Large intestine (tissue), 12 donors: ENCODE results near the gene EMC7. TPM values are rescaled to one million over a fixed set of nuclear protein-coding genes. Genes with fewer than 3 reads are reported as not detected.

ENCODE experiments used
- DNase-seq, 2 donors: peaks; one replicate each; pipeline versions ENCODE4 v3.0.0 to v3.0.0-alpha.2; 2013
- H3K27ac ChIP-seq: one replicate; pipeline ENCODE4 v1.5.1; 2013; ENCODE audit warnings: low read length
- H3K27me3 ChIP-seq: 2 replicates; pipeline ENCODE4 v1.6.1; 2013; ENCODE audit warnings: low read length; ENCODE audit not compliant: control insufficient read depth, insufficient read depth
- H3K36me3 ChIP-seq: 2 replicates; pipeline ENCODE4 v1.6.1; 2013; ENCODE audit warnings: low read length; ENCODE audit not compliant: control insufficient read depth, insufficient read depth
- H3K4me1 ChIP-seq: one replicate; pipeline ENCODE4 v1.6.1; 2013; ENCODE audit warnings: low read length; ENCODE audit not compliant: control insufficient read depth, insufficient read depth
- H3K4me3 ChIP-seq: one replicate; pipeline ENCODE4 v1.5.1; 2013; ENCODE audit warnings: low read length
- H3K9me3 ChIP-seq: one replicate; pipeline ENCODE4 v1.6.1; 2013; ENCODE audit warnings: mild to moderate bottlenecking, low read depth, low read length, moderate library complexity; ENCODE audit not compliant: control insufficient read depth
- WGBS: methylation state at CpG from one replicate; pipeline ENCODE4 v1.1.5; 2013; ENCODE audit warnings: low lambda C conversion rate; ENCODE audit not compliant: insufficient coverage; 5-methylcytosine and 5-hydroxymethylcytosine counted together
- long read RNA-seq, 11 donors: transcript quantifications; one replicate each; lab custom pipeline, GENCODE V29; 2026
- polyA plus RNA-seq: library from polyadenylated mRNA; unstranded; fragments of 120-200 nt; gene quantifications from one replicate; pipeline ENCODE4 v1.2.1, GENCODE V29; 2013

Gene EMC7
- polyA plus RNA-seq: 52.1 TPM
- long read RNA-seq, donor 1, transcript EMC7-201 (5 exons, 1,155 nt): major isoform, 38 of 44 reads
- long read RNA-seq, donor 1, partial matches to known transcripts: 6 of 44 reads
- long read RNA-seq, donor 1, other reads (novel, unspliced or antisense): 0 of 44 reads
- long read RNA-seq, donor 2, transcript EMC7-201 (5 exons, 1,155 nt): major isoform, 86 of 99 reads
- long read RNA-seq, donor 2, partial matches to known transcripts: 6 of 99 reads
- long read RNA-seq, donor 2, other reads (novel, unspliced or antisense): 6 of 99 reads
- long read RNA-seq, donor 3: 0 reads
- long read RNA-seq, donor 4, transcript EMC7-201 (5 exons, 1,155 nt): major isoform, 6 of 6 reads
- long read RNA-seq, donor 4, partial matches to known transcripts: 0 of 6 reads
- long read RNA-seq, donor 4, other reads (novel, unspliced or antisense): 0 of 6 reads
- long read RNA-seq, donor 5, transcript EMC7-201 (5 exons, 1,155 nt): major isoform, 60 of 60 reads
- long read RNA-seq, donor 5, partial matches to known transcripts: 0 of 60 reads
- long read RNA-seq, donor 5, other reads (novel, unspliced or antisense): 0 of 60 reads
- long read RNA-seq, donor 6, transcript EMC7-201 (5 exons, 1,155 nt): major isoform, 60 of 67 reads
- long read RNA-seq, donor 6, partial matches to known transcripts: 0 of 67 reads
- long read RNA-seq, donor 6, other reads (novel, unspliced or antisense): 5 of 67 reads
- long read RNA-seq, donor 7, transcript EMC7-201 (5 exons, 1,155 nt): major isoform, 32 of 33 reads
- long read RNA-seq, donor 7, partial matches to known transcripts: 0 of 33 reads
- long read RNA-seq, donor 7, other reads (novel, unspliced or antisense): 0 of 33 reads
- long read RNA-seq, donor 8, transcript EMC7-201 (5 exons, 1,155 nt): major isoform, 79 of 95 reads
- long read RNA-seq, donor 8, partial matches to known transcripts: 10 of 95 reads
- long read RNA-seq, donor 8, other reads (novel, unspliced or antisense): 6 of 95 reads
- long read RNA-seq, donor 9, transcript EMC7-201 (5 exons, 1,155 nt): major isoform, 57 of 58 reads
- long read RNA-seq, donor 9, partial matches to known transcripts: 0 of 58 reads
- long read RNA-seq, donor 9, other reads (novel, unspliced or antisense): 0 of 58 reads
- long read RNA-seq, donor 10, transcript EMC7-201 (5 exons, 1,155 nt): major isoform, 64 of 72 reads
- long read RNA-seq, donor 10, partial matches to known transcripts: 8 of 72 reads
- long read RNA-seq, donor 10, other reads (novel, unspliced or antisense): 0 of 72 reads
- long read RNA-seq, donor 11, transcript EMC7-201 (5 exons, 1,155 nt): major isoform, 43 of 43 reads
- long read RNA-seq, donor 11, partial matches to known transcripts: 0 of 43 reads
- long read RNA-seq, donor 11, other reads (novel, unspliced or antisense): 0 of 43 reads

GRCh38 chr15:34101366-34102174 lies at the start of gene EMC7, which contains the start of gene PGBD4:
Gene EMC7, minus strand, starts transcription at chr15:34101862. Its CDS starts 23 bp downstream, at chr15:34101839.
Gene PGBD4, plus strand, starts transcription at chr15:34102083. Its CDS starts 449 bp downstream, at chr15:34102532.
- H3K4me3 ChIP-seq: peak within 1 kb of the TSS; percentile 70
- no peaks in the 10 kb centered on the region for H3K27me3 ChIP-seq
- peak; percentile 99 for DNase-seq
- WGBS: no CpG with 5 or more reads among the region's 48 CpGs
- peaks cover 3% of the 10 kb centered on the region for H3K36me3 ChIP-seq
- H3K4me1 ChIP-seq: peaks cover 2% of the 10 kb centered on the region
- peak within 1 kb of the TSS; percentile 71 for H3K27ac ChIP-seq
- H3K9me3 ChIP-seq: no peaks in the 10 kb centered on the region

GRCh38 chr15:34147371-34148140 lies 45.9 kb upstream of the EMC7 start:
- 63% methylated on average over 2 of the region's 6 CpGs for WGBS
- no peak overlapping the region for H3K27ac ChIP-seq
- DNase-seq: no peak

DNA sequence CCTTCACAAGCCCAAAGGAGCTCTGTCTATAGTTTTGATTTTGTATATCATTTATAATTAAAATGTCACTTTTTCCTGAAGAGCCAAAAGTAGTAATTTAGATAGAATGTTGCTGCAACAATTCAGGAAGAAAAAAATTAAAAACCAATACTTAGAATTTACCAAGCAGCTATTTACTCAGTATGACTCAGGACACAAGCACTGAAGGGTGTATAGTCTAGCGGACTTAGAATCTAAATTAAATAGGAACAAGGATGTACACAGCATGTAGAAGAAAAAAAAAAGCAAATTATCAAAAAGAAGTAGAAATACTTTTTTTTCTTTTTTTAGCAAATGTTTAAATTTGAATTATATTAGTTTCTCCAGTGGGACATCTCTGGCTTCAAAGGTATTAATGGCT lies 31.8 kb upstream of the EMC7 start:
- no peaks in the 10 kb centered on the region for H3K9me3 ChIP-seq
- no peaks in the 10 kb centered on the region for H3K36me3 ChIP-seq
- H3K27ac ChIP-seq: no peak overlapping the region
- no peak for DNase-seq
- WGBS: 100% methylated on average over 1 of the region's 1 CpG
- H3K4me1 ChIP-seq: no peaks in the 10 kb centered on the region
- H3K27me3 ChIP-seq: no peaks in the 10 kb centered on the region
- H3K4me3 ChIP-seq: no peak overlapping the region

More at GRCh38 chr15:34147371-34148140, 45.9 kb upstream of the EMC7 start:
- no peaks in the 10 kb centered on the region for H3K9me3 ChIP-seq
- H3K4me3 ChIP-seq: no peak overlapping the region
- no peaks in the 10 kb centered on the region for H3K4me1 ChIP-seq
- H3K27me3 ChIP-seq: no peaks in the 10 kb centered on the region
- H3K36me3 ChIP-seq: peaks cover 48% of the 10 kb centered on the region

- WGBS: no CpG with 5 or more reads among the region's 1 CpG
- H3K27ac ChIP-seq: no peak overlapping the region
- H3K36me3 ChIP-seq: no peaks in the 10 kb centered on the region
- H3K4me3 ChIP-seq: no peak overlapping the region
- H3K9me3 ChIP-seq: no peaks in the 10 kb centered on the region
- no peaks in the 10 kb centered on the region for H3K4me1 ChIP-seq
- DNase-seq: no peak
- no peaks in the 10 kb centered on the region for H3K27me3 ChIP-seq
Observed at GRCh38 chr15:34132881-34133280, 31.2 kb upstream of the EMC7 start.

DNA sequence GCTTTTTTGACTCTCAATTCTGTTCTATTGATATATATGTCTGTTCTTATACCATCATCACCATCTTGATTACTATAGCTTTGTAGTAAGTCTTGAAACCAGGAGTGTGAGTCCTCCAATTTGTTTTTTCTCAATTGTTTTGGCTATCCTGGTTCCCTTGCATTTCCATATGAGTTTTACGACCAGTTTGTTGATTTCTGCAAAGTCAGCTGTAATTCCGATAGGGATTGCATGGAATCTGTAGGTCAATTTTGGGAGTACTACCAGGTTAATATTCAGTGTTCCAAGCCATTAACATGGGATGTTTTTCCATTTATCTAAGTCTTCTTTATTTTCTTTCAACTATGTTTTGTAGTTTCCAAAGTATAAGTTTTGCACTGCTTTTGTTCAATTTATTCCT lies 27.2 kb upstream of the EMC7 start:
- no peak overlapping the region for H3K27ac ChIP-seq
- H3K36me3 ChIP-seq: no peaks in the 10 kb centered on the region
- H3K4me3 ChIP-seq: no peak overlapping the region
- no peaks in the 10 kb centered on the region for H3K9me3 ChIP-seq
- WGBS: 0% methylated on average over 1 of the region's 2 CpGs
- DNase-seq: no peak
- no peaks in the 10 kb centered on the region for H3K4me1 ChIP-seq
- no peaks in the 10 kb centered on the region for H3K27me3 ChIP-seq

GRCh38 chr15:34126522-34126921 lies 24.9 kb upstream of the EMC7 start:
- Histone ChIP-seq H3K27me3 (no peaks in the 10 kb centered on the region), H3K27ac (no peak overlapping the region), H3K4me3 (no peak overlapping the region), H3K9me3 (no peaks in the 10 kb centered on the region), H3K36me3 (no peaks in the 10 kb centered on the region), H3K4me1 (no peaks in the 10 kb centered on the region)
- DNase-seq: no peak

- no peaks in the 10 kb centered on the region for H3K36me3 ChIP-seq
- H3K4me1 ChIP-seq: no peaks in the 10 kb centered on the region
- 67% methylated on average over 1 of the region's 1 CpG for WGBS
- no peaks in the 10 kb centered on the region for H3K27me3 ChIP-seq
- DNase-seq: no peak
- H3K9me3 ChIP-seq: no peaks in the 10 kb centered on the region
- H3K27ac ChIP-seq: no peak overlapping the region
- no peak overlapping the region for H3K4me3 ChIP-seq
Observed at GRCh38 chr15:34125945-34126344, 24.3 kb upstream of the EMC7 start.

GRCh38 chr15:34124651-34125050 lies 23.0 kb upstream of the EMC7 start:
- WGBS: no CpG with 5 or more reads among the region's 4 CpGs
- H3K4me3 ChIP-seq: no peak overlapping the region
- no peak overlapping the region for H3K27ac ChIP-seq
- no peaks in the 10 kb centered on the region for H3K4me1 ChIP-seq
- no peaks in the 10 kb centered on the region for H3K36me3 ChIP-seq
- no peaks in the 10 kb centered on the region for H3K27me3 ChIP-seq
- no peaks in the 10 kb centered on the region for H3K9me3 ChIP-seq
- DNase-seq: no peak

DNA sequence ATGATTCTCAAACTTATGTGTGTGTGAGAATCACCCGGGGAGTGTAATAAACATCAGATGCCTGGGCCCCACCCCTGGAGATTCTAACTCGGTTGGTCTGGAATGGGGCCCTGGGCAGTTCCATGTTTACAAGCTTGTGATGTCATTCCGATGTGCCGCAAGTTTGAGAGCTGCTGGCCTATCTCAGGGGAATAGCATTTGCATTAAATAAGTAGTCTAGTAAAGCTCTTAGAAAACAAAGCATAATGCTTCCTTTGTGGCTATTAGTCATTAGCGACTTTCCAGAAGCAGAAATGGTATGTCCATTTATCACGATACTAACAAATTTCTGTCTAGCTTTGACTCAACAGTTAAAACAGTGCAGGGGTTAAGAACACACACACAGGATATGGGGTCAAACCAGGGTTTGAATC lies 21.1 kb upstream of the EMC7 start:
- Histone ChIP-seq H3K27ac (no peak overlapping the region), H3K4me3 (no peak overlapping the region), H3K27me3 (no peaks in the 10 kb centered on the region), H3K36me3 (no peaks in the 10 kb centered on the region), H3K9me3 (no peaks in the 10 kb centered on the region), H3K4me1 (no peaks in the 10 kb centered on the region)
- 85% methylated on average over 2 of the region's 6 CpGs for WGBS
- no peak for DNase-seq
